Adrenal gland (tissue), 5 donors: ENCODE measurements around the gene DLG5.

Experiments
- POLR2A ChIP-seq, 2 donors: fragments of 450-650 bp; IDR thresholded peaks; one replicate each; pipeline ENCODE4 v1.6.1; 2017; ENCODE audit warnings: antibody characterized with exemption in 2 of 2, mild to moderate bottlenecking in 2 of 2, moderate library complexity in 1 of 2
- TF ChIP-seq, protein P1 (sequence below), 6 experiments: fragments of 450-650 bp in 4 of 6; fragments of 200-600 bp in 2 of 6; sonication (generic) in 1 of 6; IDR thresholded peaks; 1 replicate in 5 of 6; 2 replicates in 1 of 6; pipeline versions ENCODE4 v1.5.1 to v1.8.0; 2016 to 2021; ENCODE audit warnings: antibody characterized with exemption in 6 of 6, mild to moderate bottlenecking in 2 of 6, moderate library complexity in 1 of 6
- donor health status: DM: no; HTN: no; CAD: no.

DNA sequence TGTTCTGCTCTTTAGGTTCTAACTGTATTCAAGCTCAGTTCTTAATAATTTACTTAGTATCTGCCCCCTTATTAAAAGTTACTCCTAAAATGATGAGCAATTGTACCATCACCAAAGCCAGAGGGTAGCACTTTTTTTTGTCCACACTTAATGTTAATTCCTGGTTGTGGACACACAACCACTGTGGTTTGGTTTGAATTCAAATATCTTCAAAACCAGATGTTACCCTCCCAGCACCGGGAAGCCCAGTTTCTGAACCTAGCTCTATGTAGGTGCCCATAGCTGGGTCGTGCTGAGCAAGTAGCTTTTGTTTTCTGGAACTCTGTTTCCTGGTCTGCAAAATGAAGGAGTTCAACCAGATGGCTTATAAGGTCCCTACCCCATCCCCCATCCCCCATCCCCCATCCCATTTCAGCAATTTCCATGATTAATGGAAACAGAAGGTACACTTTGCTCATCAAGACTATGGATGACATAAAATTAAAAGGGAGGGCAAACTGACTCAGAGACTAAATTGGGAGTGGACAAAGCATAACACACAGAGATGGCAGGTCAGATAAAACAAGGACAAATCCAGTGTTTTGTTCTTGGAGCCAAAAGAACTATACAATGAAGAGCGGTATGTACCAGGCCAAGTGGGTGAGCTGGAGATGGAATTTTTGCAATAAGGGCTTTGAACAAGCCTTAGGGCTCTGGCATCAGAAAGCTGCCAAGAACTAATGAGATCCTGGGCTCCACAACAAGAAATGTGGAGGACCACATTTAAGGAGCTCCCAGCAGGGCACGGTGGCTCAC is 56.7 kb downstream of the DLG5 start:
- TF ChIP-seq, protein P1, sequence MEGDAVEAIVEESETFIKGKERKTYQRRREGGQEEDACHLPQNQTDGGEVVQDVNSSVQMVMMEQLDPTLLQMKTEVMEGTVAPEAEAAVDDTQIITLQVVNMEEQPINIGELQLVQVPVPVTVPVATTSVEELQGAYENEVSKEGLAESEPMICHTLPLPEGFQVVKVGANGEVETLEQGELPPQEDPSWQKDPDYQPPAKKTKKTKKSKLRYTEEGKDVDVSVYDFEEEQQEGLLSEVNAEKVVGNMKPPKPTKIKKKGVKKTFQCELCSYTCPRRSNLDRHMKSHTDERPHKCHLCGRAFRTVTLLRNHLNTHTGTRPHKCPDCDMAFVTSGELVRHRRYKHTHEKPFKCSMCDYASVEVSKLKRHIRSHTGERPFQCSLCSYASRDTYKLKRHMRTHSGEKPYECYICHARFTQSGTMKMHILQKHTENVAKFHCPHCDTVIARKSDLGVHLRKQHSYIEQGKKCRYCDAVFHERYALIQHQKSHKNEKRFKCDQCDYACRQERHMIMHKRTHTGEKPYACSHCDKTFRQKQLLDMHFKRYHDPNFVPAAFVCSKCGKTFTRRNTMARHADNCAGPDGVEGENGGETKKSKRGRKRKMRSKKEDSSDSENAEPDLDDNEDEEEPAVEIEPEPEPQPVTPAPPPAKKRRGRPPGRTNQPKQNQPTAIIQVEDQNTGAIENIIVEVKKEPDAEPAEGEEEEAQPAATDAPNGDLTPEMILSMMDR (IDR thresholded peaks at IDR 0.05): no peak
- TF ChIP-seq POLR2A (IDR thresholded peaks at IDR 0.05): no peak
